ENCODE data around the gene NECAB3. TPM values are rescaled to one million over a fixed set of nuclear protein-coding genes. Genes with fewer than 3 reads are reported as not detected.
A peak's percentile ranks its signal among the peaks of the same experiment; 100 is the strongest.

The NECAB3 gene
- polyA plus RNA-seq, 1 of the 3 experiments (the other 2 are of a cell fraction) = 20.1 TPM

- 73% methylated on average over 4 of the region's 4 CpGs for WGBS (ENCODE audit: low lambda C conversion rate)
- Histone ChIP-seq H3K9me2 (no peaks in the 10 kb centered on the region), H4K20me1 (ENCODE audit: insufficient read depth) (no peaks in the 10 kb centered on the region), H3K4me2 (no peak overlapping the region), H3K79me2 (ENCODE audit: insufficient read depth) (no peaks in the 10 kb centered on the region), H3K36me3 (replicated peaks in 1 of 2; ENCODE audit: control insufficient read depth in 1 of 2, insufficient read depth in 2 of 2, low read length in 1 of 2) (peaks cover 33 to 65% of the 10 kb centered on the region in 2 experiments), H3K4me3 (ENCODE audit: low read depth in 2 of 2, low read length in 1 of 2) (no peak overlapping the region), H3F3A (replicated peaks; ENCODE audit: insufficient read depth) (no peaks in the 10 kb centered on the region), H3K9ac (no peak overlapping the region), H3K27me3 (ENCODE audit: insufficient read depth) (no peaks in the 10 kb centered on the region), H3K9me3 (no peaks in the 10 kb centered on the region), H3K4me1 (ENCODE audit: control insufficient read depth in 1 of 2, insufficient read depth in 2 of 2, low read depth in 1 of 2, low read length in 1 of 2) (peaks cover 0 to 11% of the 10 kb centered on the region in 2 experiments; a peak in 2 of 4 replicates), H3K27ac (ENCODE audit: low read depth in 2 of 2, low read length in 1 of 2) (peak overlapping the region in 1 of 2 experiments; percentile 57; a peak in 1 of 4 replicates), H2AFZ (ENCODE audit: low read depth) (no peak overlapping the region)
- ChIA-PET CTCF (interaction anchor here (0.6 to 1.8 kb wide), 5 partner anchors 8 to 154 kb away, joined by 3 to 6 read pairs (median 3); no protein-coding TSS in a partner anchor), POLR2A (no interaction called here)
- no peak for TF ChIP-seq TEAD4 (IDR thresholded peaks at IDR 0.05; ENCODE audit: borderline replicate concordance, insufficient read depth)
- TF ChIP-seq EZH2phosphoT487 (IDR thresholded peaks at IDR 0.05; ENCODE audit: borderline replicate concordance, low read depth) = no peak
- TF ChIP-seq, protein P1, sequence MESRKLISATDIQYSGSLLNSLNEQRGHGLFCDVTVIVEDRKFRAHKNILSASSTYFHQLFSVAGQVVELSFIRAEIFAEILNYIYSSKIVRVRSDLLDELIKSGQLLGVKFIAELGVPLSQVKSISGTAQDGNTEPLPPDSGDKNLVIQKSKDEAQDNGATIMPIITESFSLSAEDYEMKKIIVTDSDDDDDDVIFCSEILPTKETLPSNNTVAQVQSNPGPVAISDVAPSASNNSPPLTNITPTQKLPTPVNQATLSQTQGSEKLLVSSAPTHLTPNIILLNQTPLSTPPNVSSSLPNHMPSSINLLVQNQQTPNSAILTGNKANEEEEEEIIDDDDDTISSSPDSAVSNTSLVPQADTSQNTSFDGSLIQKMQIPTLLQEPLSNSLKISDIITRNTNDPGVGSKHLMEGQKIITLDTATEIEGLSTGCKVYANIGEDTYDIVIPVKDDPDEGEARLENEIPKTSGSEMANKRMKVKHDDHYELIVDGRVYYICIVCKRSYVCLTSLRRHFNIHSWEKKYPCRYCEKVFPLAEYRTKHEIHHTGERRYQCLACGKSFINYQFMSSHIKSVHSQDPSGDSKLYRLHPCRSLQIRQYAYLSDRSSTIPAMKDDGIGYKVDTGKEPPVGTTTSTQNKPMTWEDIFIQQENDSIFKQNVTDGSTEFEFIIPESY (IDR thresholded peaks at IDR 0.05; ENCODE audit: borderline replicate concordance, low read depth) = no peak
- no peak for TF ChIP-seq SMC3 (IDR thresholded peaks at IDR 0.05; ENCODE audit: low read depth, low read length)
- TF ChIP-seq RXRA (IDR thresholded peaks at IDR 0.05; ENCODE audit: borderline replicate concordance, low read depth) = no peak
- TF ChIP-seq, protein P2, sequence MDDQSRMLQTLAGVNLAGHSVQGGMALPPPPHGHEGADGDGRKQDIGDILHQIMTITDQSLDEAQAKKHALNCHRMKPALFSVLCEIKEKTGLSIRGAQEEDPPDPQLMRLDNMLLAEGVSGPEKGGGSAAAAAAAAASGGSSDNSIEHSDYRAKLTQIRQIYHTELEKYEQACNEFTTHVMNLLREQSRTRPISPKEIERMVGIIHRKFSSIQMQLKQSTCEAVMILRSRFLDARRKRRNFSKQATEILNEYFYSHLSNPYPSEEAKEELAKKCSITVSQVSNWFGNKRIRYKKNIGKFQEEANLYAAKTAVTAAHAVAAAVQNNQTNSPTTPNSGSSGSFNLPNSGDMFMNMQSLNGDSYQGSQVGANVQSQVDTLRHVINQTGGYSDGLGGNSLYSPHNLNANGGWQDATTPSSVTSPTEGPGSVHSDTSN (IDR thresholded peaks at IDR 0.05) = no peak
- TF ChIP-seq RAD21 (IDR thresholded peaks at IDR 0.05; ENCODE audit: low read length) = no peak
- TF ChIP-seq IRF3 (IDR thresholded peaks at IDR 0.05; ENCODE audit: low read depth, low read length) = no peak
- TF ChIP-seq EP300 (IDR thresholded peaks at IDR 0.05; ENCODE audit: borderline replicate concordance in 1 of 2, low read depth in 1 of 2, low read length in 1 of 2) = no peak
- TF ChIP-seq ELF1 (IDR thresholded peaks at IDR 0.05) = no peak
- TF ChIP-seq GABPA (IDR thresholded peaks at IDR 0.05; ENCODE audit: low read depth) = no peak
- no peak for TF ChIP-seq GATA2 (CRISPR knock-in tag; IDR thresholded peaks at IDR 0.05)
- no peak for TF ChIP-seq FOXM1 (IDR thresholded peaks at IDR 0.05; ENCODE audit: low read depth)
- TF ChIP-seq, protein P3, sequence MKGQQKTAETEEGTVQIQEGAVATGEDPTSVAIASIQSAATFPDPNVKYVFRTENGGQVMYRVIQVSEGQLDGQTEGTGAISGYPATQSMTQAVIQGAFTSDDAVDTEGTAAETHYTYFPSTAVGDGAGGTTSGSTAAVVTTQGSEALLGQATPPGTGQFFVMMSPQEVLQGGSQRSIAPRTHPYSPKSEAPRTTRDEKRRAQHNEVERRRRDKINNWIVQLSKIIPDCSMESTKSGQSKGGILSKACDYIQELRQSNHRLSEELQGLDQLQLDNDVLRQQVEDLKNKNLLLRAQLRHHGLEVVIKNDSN (IDR thresholded peaks at IDR 0.05; ENCODE audit: borderline replicate concordance, low read depth) = no peak
- TF ChIP-seq TCF12 (IDR thresholded peaks at IDR 0.05) = no peak
- no peak for TF ChIP-seq RFX5 (IDR thresholded peaks at IDR 0.05; ENCODE audit: low read length)
- TF ChIP-seq MEF2A (IDR thresholded peaks at IDR 0.05; ENCODE audit: borderline replicate concordance, low read depth) = no peak
- TF ChIP-seq FOSL2 (IDR thresholded peaks at IDR 0.05; ENCODE audit: borderline replicate concordance, low read depth) = no peak
- no peak for DNase-seq
Observed at GRCh38 chr20:33612001-33612400, 62.2 kb downstream of the NECAB3 start.
